HG03469 (cell line): ENCODE results near the gene PRR3.

ENCODE experiments used
- ATAC-seq: cut with Tn5 transposase; IDR thresholded peaks from one replicate; pipeline ENCODE4 v1.9.1; 2021; ENCODE audit warnings: mild to moderate bottlenecking, moderate library complexity, moderate number of reproducible peaks; ENCODE audit not compliant: unreplicated experiment

PRR3 gene

DNA sequence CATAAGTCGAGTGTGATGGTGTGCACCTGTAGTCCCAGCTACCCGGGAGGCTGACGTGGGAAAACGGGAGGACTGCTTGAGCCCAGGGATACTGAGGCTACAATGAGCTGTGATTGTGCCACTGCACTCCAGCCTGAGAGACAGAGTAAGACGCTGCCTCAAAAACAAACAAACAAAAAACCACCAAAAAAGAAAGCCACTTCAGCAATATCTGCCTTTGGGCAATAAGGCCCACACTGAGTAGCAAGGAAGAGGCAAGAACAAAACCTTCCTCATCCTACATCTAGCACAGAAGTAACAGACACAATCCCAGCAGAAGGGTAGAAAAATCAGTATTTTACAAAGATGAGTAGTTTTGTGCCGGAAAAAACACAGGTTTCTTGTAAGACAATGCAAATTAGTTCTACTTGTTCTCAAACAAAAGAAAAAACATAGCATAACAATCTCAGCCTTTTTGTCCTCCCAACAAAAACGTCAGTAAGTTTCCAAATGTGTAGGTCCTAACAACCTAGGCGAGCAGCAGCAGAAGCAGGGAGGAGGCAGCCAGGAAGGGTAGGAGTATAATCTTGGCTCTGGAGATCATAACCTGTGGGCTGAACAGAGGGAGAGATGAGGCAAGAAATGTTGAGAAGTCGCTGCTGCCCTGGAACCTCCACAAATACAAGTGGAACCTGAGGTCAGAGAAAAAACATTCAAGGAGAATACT is 54.2 kb downstream of the PRR3 start:
- ATAC-seq = no peak

DNA sequence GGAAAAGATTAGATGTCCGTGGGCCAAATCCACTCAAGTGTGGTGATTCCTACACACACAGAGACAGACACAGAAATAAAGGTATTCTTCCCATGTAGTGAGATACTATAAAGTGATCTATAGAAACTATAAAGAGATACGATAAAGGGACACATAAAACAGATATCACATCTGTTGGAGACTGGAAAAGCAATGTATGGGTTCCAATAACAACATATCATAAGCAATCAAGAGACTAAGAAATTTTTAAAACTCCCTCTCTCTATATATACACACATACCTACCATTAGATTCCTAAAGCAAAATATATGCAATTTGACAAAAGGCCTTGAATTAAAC is 54.7 kb downstream of the PRR3 start:
- no peak for ATAC-seq

DNA sequence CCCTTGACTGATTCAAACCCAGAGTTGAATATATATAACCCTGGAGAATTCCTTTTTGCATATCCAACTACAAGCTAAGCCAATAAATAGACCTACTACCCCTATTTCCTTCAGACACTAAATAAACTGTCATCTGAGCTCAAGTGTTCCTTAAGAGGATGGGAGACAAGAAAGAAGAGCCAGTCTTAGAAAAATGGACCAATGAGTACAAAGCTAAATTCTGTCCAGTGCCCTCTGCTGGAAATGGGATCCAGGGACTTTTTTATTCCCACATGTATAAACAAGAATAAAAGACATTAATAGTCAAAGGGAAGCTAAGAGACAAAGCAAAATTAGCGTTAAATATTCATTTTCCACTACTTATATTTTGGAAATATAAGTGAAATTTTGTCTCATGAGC is 55.1 kb downstream of the PRR3 start:
- ATAC-seq = no peak

DNA sequence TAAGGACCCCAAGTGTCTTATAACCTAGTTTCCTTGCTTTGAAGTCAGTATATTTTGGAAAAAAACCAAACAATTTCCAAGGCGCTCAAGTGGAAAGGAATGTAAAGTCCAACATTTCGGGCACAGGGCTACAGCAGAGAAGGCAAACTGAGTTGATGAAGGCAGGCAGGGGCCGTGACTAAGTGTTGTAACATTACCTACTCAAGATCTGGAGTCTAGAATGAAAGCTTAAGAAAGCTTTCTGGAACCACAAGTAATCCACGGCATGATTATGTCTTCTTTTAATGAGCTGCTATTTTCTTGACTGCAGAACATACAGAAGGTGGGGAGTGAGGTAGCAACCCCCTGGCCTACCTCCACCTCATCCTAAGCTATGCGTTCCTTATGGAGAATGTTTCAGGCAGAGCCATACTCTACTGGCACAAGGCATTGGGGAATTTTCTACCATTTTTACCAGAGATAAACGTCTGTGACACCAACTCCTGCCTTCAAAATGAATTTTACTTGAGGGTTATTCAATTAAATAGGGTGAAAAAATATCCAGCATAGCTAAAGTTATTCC is 55.7 kb downstream of the PRR3 start:
- ATAC-seq = no peak
